T follicular helper cell (primary cell): ENCODE results near the gene METTL16.
"Not testable (repeated sequence)": the region's sequence is repeated elsewhere in the genome, so short reads cannot be mapped to it uniquely, and the experiment has no call there.

Source experiments
- DNase-seq: peaks from one replicate; pipeline ENCODE4 v3.0.0-alpha.2; 2020; ENCODE audit warnings: low read depth

The METTL16 gene

GRCh38 chr17:2503627-2504026 lies 8.1 kb downstream of the METTL16 start:
- no peak for DNase-seq

- no peak for DNase-seq
Measured at GRCh38 chr17:2502871-2503580, 8.7 kb downstream of the METTL16 start.

- no peak for DNase-seq
Measured at GRCh38 chr17:2500446-2500845, 11.2 kb downstream of the METTL16 start.

- DNase-seq: not testable (repeated sequence)
Measured at GRCh38 chr17:2489286-2489685, 22.4 kb downstream of the METTL16 start.

- no peak for DNase-seq
Measured at GRCh38 chr17:2487306-2487705, 24.4 kb downstream of the METTL16 start.

GRCh38 chr17:2486709-2487108 lies 25.0 kb downstream of the METTL16 start:
- not testable (repeated sequence) for DNase-seq

GRCh38 chr17:2485970-2486369 lies 25.7 kb downstream of the METTL16 start:
- DNase-seq: no peak

GRCh38 chr17:2485543-2485942 lies 26.1 kb downstream of the METTL16 start:
- no peak for DNase-seq

GRCh38 chr17:2484876-2485275 lies 26.8 kb downstream of the METTL16 start:
- DNase-seq: no peak

GRCh38 chr17:2483084-2483483 lies 28.6 kb downstream of the METTL16 start:
- no peak for DNase-seq

GRCh38 chr17:2482218-2482617 lies 29.5 kb downstream of the METTL16 start:
- no peak for DNase-seq

- DNase-seq: no peak
Measured at GRCh38 chr17:2481760-2482159, 29.9 kb downstream of the METTL16 start.

- DNase-seq: no peak
Measured at GRCh38 chr17:2478458-2478857, 33.2 kb downstream of the METTL16 start.

- no peak for DNase-seq
Measured at GRCh38 chr17:2475056-2475455, 36.6 kb downstream of the METTL16 start.

- no peak for DNase-seq
Measured at GRCh38 chr17:2474371-2474770, 37.3 kb downstream of the METTL16 start.

GRCh38 chr17:2468270-2468669 lies 43.4 kb downstream of the METTL16 start:
- DNase-seq: no peak

GRCh38 chr17:2466931-2467330 lies 44.8 kb downstream of the METTL16 start:
- DNase-seq: no peak

- no peak for DNase-seq
Measured at GRCh38 chr17:2462481-2462880, 49.2 kb downstream of the METTL16 start.

GRCh38 chr17:2459917-2460271 lies 51.8 kb downstream of the METTL16 start:
- no peak for DNase-seq

- DNase-seq: no peak
Measured at GRCh38 chr17:2457913-2458312, 53.8 kb downstream of the METTL16 start.

GRCh38 chr17:2456475-2456874 lies 55.2 kb downstream of the METTL16 start:
- no peak for DNase-seq

GRCh38 chr17:2455956-2456355 lies 55.7 kb downstream of the METTL16 start:
- DNase-seq: no peak

GRCh38 chr17:2453866-2454265 lies 57.8 kb downstream of the METTL16 start:
- no peak for DNase-seq

- DNase-seq: no peak
Measured at GRCh38 chr17:2453325-2453724, 58.4 kb downstream of the METTL16 start.
